Heart right ventricle (tissue), 16 donors: ENCODE results near the gene MYT1. TPM values are rescaled to one million over a fixed set of nuclear protein-coding genes. Genes with fewer than 3 reads are reported as not detected.

Source experiments
- ATAC-seq, 8 donors: fragments of 200-7000 bp; cut with Tn5 transposase; one replicate each; pipeline ENCODE4 v1.9.1; 2020; ENCODE audit warnings: mild to moderate bottlenecking in 8 of 8, moderate library complexity in 8 of 8, moderate number of reproducible peaks in 1 of 8
- DNase-seq, 2 donors: peaks; one replicate each; pipeline ENCODE4 v3.0.0-alpha.2; 2020
- H3K27ac ChIP-seq, 10 donors: fragments of 200-600 bp; sonication (generic) in 2 of 10; one replicate each; pipeline versions ENCODE4 v1.5.0 to v1.8.0; 2020 to 2022; ENCODE audit warnings: mild to moderate bottlenecking in 3 of 10
- H3K27me3 ChIP-seq, 7 donors: fragments of 200-600 bp; one replicate each; pipeline ENCODE4 v1.8.0; 2021 to 2022; ENCODE audit warnings: mild to moderate bottlenecking in 2 of 7
- H3K36me3 ChIP-seq, 9 donors: fragments of 200-600 bp; sonication (generic) in 1 of 9; one replicate each; pipeline versions ENCODE4 v1.5.0 to v1.8.0; 2020 to 2022; ENCODE audit warnings: mild to moderate bottlenecking in 2 of 9
- H3K4me1 ChIP-seq, 9 donors: fragments of 200-600 bp; sonication (generic) in 1 of 9; one replicate each; pipeline versions ENCODE4 v1.5.0 to v1.8.0; 2020 to 2022; ENCODE audit warnings: mild to moderate bottlenecking in 4 of 9
- H3K4me3 ChIP-seq, 10 donors: fragments of 200-600 bp; sonication (generic) in 2 of 10; one replicate each; pipeline versions ENCODE4 v1.5.0 to v1.8.0; 2020 to 2022; ENCODE audit warnings: mild to moderate bottlenecking in 7 of 10, moderate library complexity in 2 of 10
- H3K9me3 ChIP-seq, 11 donors: fragments of 200-600 bp in 10 of 11; sonication (generic) in 2 of 11; one replicate each; pipeline versions ENCODE4 v1.5.0 to v1.8.0; 2013 to 2022; ENCODE audit warnings: mild to moderate bottlenecking in 2 of 11, control low read depth in 1 of 11, moderate library complexity in 1 of 11
- CTCF ChIP-seq, 9 donors: fragments of 200-600 bp; sonication (generic) in 2 of 9; IDR thresholded peaks; one replicate each; pipeline versions ENCODE4 v1.5.0 to v1.8.0; 2021 to 2022; ENCODE audit warnings: antibody characterized with exemption in 9 of 9, mild to moderate bottlenecking in 5 of 9, moderate library complexity in 1 of 9
- WGBS, 2 donors: extraction: QIAGEN DNeasy Blood & Tissue Kit; methylation state at CpG; one replicate each; pipeline ENCODE4 v1.1.7; 2013; ENCODE audit warnings: inconsistent platforms in 1 of 2; 5-methylcytosine and 5-hydroxymethylcytosine counted together
- intact Hi-C, 10 donors: fragments of 100-400 bp; cut with DNase I; formaldehyde crosslinking; loops; one replicate each; pipeline versions ENCODE4 v1.11.1 to v1.14.2; 2022
- polyA plus RNA-seq, 2 donors: library from polyadenylated mRNA; stranded (reverse); fragments of 200-250 nt; gene quantifications; one replicate each; pipeline ENCODE4 v1.2.3, GENCODE V29; 2013
- total RNA-seq, 10 donors: library from RNA; stranded (reverse); fragmentation: NEBNext Ultra II Directional in 3 of 10; extraction: Animal tissue kit (Norgen Biotek cat#: 25700) in 3 of 10; gene quantifications; one replicate each; pipeline versions ENCODE4 v1.2.1 to v1.2.4, GENCODE V29; 2021 to 2023
- donor health status: Arrhythmogenic right ventricular cardiomyopathy.
- donor health status: ischemic (EF 13 %, LVEDD 7.1; RV severe dilation, severe dysfunction).
- donor health status: healthy with polysubstance abuse.
- donor health status: DM: no; HTN: yes; CAD: no.
- donor health status: DM: no; HTN: no; CAD: no.
- donor health status: ischemic (EF 25% LVEDD 6.9; RV normal size, moderate dysfunction).
- donor health status: ischemic (EF 25% LVEDD 5.7; RV mildly dilated, moderate dysfunction).
- donor health status: healthy.
- donor health status: DM: yes; HTN: yes; CAD: no.
- donor health status: Ischemic cardiomyopathy.
- donor health status: ischemic (EF 35%, LVEDD 5.7; RV mildly dilated, moderate dysfunction).
- donor health status: nonischemic (EF 11% LVEDD 7.7; RV severe dilation, severe dysfunction).
- donor health status: DM: yes; HTN: yes; CAD: no.
- donor health status: PGD.
- donor health status: ischemic (EF 29% LVEDD 5.4; RV normal size, mild dysfunction).
- donor health status: nonischemic (EF 23%, LVEDD 6.1; RV moderate dilation, normal function).

Gene MYT1
- total and polyA plus RNA-seq, 12 donors = 0.01 to 0.35 (median 0.11) TPM; not detected in 1

GRCh38 chr20:64180673-64181072 is 16.4 kb downstream of the MYT1 start:
- peaks cover 0 to 41% (median 5%) of the 10 kb centered on the region in 7 donors for H3K27me3 ChIP-seq
- intact Hi-C loops = no loop called here

GRCh38 chr20:64181391-64181790 is 17.1 kb downstream of the MYT1 start:
- no peak for TF ChIP-seq CTCF (IDR thresholded peaks at IDR 0.05)
- H3K36me3 ChIP-seq = no peaks in the 10 kb centered on the region
- peaks cover 0 to 40% (median 5%) of the 10 kb centered on the region in 7 donors for H3K27me3 ChIP-seq
- intact Hi-C loops = no loop called here
- no peak overlapping the region for H3K4me3 ChIP-seq
- peaks cover 0 to 3% (median 0%) of the 10 kb centered on the region in 11 donors for H3K9me3 ChIP-seq
- H3K4me1 ChIP-seq = no peaks in the 10 kb centered on the region
- ATAC-seq (no peak), DNase-seq (no peak)
- WGBS, 2 donors = 78 to 80% methylated on average over 5 of the region's 5 CpGs
- H3K27ac ChIP-seq = no peak overlapping the region

More at GRCh38 chr20:64180673-64181072, 16.4 kb downstream of the MYT1 start:
- Histone ChIP-seq H3K36me3 (no peaks in the 10 kb centered on the region), H3K4me3 (no peak overlapping the region), H3K27ac (no peak overlapping the region), H3K9me3 (no peaks in the 10 kb centered on the region), H3K4me1 (no peaks in the 10 kb centered on the region)
- no peak for TF ChIP-seq CTCF (IDR thresholded peaks at IDR 0.05)
- DNase-seq (no peak), ATAC-seq (no peak)
- 72 to 79% methylated on average over 7 of the region's 7 CpGs for WGBS, 2 donors

DNA sequence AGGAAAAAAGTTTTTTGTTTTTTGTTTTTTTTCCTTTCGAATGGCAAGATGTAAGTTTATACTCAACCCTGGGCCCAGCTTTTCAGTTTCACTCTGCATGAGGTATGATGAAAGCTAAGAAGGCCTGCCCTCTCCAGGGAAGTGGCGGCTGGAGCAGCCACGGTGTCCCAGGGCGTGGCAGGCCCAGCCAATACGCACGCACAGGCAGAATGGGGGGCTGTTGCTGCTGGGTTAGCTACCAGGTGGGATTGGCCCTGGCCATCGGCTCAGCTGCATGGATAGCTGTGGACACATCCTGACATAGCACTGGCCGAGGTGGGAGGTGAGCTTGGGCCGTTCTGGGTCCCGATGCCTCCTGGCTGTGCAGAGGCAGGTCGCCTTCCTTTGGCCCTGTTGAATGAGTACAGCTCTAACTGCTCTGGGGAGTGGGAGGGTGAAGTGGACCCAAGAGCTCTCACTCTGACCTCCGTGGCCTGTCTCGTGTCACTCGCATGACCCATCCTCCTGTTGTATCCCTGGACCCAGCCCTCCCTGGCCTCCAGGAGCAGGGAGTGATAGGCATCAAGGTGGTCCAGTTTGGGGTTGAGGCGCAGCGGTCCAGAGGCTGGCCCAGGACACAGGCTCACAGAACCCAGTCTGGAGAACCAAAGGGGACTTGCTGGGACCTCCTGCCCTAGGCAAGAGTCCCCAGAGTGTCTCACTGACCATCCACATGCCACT is 18.1 kb downstream of the MYT1 start:
- WGBS, 2 donors = 81 to 82% methylated on average over 16 of the region's 16 CpGs
- H3K27ac ChIP-seq = no peak overlapping the region
- H3K4me1 ChIP-seq = no peaks in the 10 kb centered on the region
- intact Hi-C loops = no loop called here
- ATAC-seq (no peak), DNase-seq (no peak)
- no peak for TF ChIP-seq CTCF (IDR thresholded peaks at IDR 0.05)
- H3K27me3 ChIP-seq = peaks cover 0 to 33% (median 0%) of the 10 kb centered on the region in 7 donors
- H3K9me3 ChIP-seq = peaks cover 0 to 10% (median 0%) of the 10 kb centered on the region in 11 donors
- no peak overlapping the region for H3K4me3 ChIP-seq
- H3K36me3 ChIP-seq = no peaks in the 10 kb centered on the region

GRCh38 chr20:64183313-64183712 is 19.1 kb downstream of the MYT1 start:
- Histone ChIP-seq H3K27ac (no peak overlapping the region), H3K4me1 (peaks cover 0 to 1% (median 0%) of the 10 kb centered on the region in 9 donors), H3K4me3 (no peak overlapping the region), H3K36me3 (no peaks in the 10 kb centered on the region), H3K9me3 (peaks cover 0 to 13% (median 0%) of the 10 kb centered on the region in 11 donors), H3K27me3 (peaks cover 0 to 25% (median 0%) of the 10 kb centered on the region in 7 donors)
- intact Hi-C loops = no loop called here
- WGBS, 2 donors = 83 to 88% methylated on average over 2 of the region's 2 CpGs
- ATAC-seq (no peak), DNase-seq (no peak)
- no peak for TF ChIP-seq CTCF (IDR thresholded peaks at IDR 0.05)
